Breast epithelium (tissue), 3 donors: Measurements from ENCODE around the gene FUZ.

Source experiments
- CTCF ChIP-seq, 3 donors: fragments of 450-650 bp; IDR thresholded peaks; one replicate each; pipeline ENCODE4 v1.5.1; 2016 to 2017; ENCODE audit warnings: antibody characterized with exemption in 3 of 3, mild to moderate bottlenecking in 3 of 3, moderate library complexity in 3 of 3
- POLR2A ChIP-seq: fragments of 450-650 bp; IDR thresholded peaks from one replicate; pipeline ENCODE4 v1.6.1; 2016; ENCODE audit warnings: antibody characterized with exemption, mild to moderate bottlenecking, moderate library complexity

GRCh38 chr19:49771674-49772139 lies 41.4 kb downstream of the FUZ start:
- TF ChIP-seq POLR2A (no peak), CTCF (IDR thresholded peaks at IDR 0.05) (no peak)
